NT2/D1 (cell line): Measurements from ENCODE around the gene MYH6.

ENCODE experiments used
- DNase-seq: peaks from one replicate; pipeline ENCODE4 v3.0.0-alpha.2; 2011; ENCODE audit warnings: low read depth, low spot score
- H3K27me3 ChIP-seq: 2 replicates; pipeline ENCODE4 v1.6.0; 2011; ENCODE audit warnings: mild to moderate bottlenecking; ENCODE audit not compliant: insufficient read length, insufficient read depth
- H3K36me3 ChIP-seq: 2 replicates; pipeline ENCODE4 v1.6.1; 2011; ENCODE audit warnings: mild to moderate bottlenecking, low read length, mixed read lengths; ENCODE audit not compliant: insufficient read depth, insufficient read length
- H3K4me1 ChIP-seq: 2 replicates; pipeline ENCODE4 v1.5.1; 2011; ENCODE audit not compliant: insufficient read depth, insufficient read length
- H3K4me3 ChIP-seq: 2 replicates; pipeline ENCODE4 v1.5.1; 2011; ENCODE audit warnings: low read depth; ENCODE audit not compliant: insufficient read length
- H3K9ac ChIP-seq: 2 replicates; pipeline ENCODE4 v1.6.0; 2011; ENCODE audit warnings: low read depth; ENCODE audit not compliant: insufficient read length
- H3K9me3 ChIP-seq: 2 replicates; pipeline ENCODE4 v1.5.1; 2011; ENCODE audit warnings: mild to moderate bottlenecking, low read length; ENCODE audit not compliant: insufficient read depth
- SUZ12 ChIP-seq: IDR thresholded peaks from 2 replicates; pipeline ENCODE4 v1.6.1; 2011; ENCODE audit not compliant: insufficient read length, insufficient read depth; ENCODE audit errors: extremely low read depth
- YY1 ChIP-seq: IDR thresholded peaks from 2 replicates; pipeline ENCODE4 v1.6.1; 2011; ENCODE audit not compliant: insufficient read length, insufficient read depth
- ZNF274 ChIP-seq: IDR thresholded peaks from 2 replicates; pipeline ENCODE4 v1.6.1; 2011; ENCODE audit warnings: mild to moderate bottlenecking, low read depth, low read length

Gene MYH6

GRCh38 chr14:23382731-23383440 is 25.2 kb downstream of the MYH6 start:
- DNase-seq, result no peak
- Histone ChIP-seq H3K4me3 (no peak overlapping the region), H3K9ac (no peak overlapping the region), H3K27me3 (peaks cover 9% of the 10 kb centered on the region), H3K4me1 (peaks cover 5% of the 10 kb centered on the region), H3K36me3 (peaks cover 20% of the 10 kb centered on the region), H3K9me3 (no peaks in the 10 kb centered on the region)
- TF ChIP-seq SUZ12 (no peak), YY1 (no peak), ZNF274 (no peak)

- Histone ChIP-seq H3K36me3 (peaks cover 20% of the 10 kb centered on the region), H3K4me1 (peaks cover 7% of the 10 kb centered on the region), H3K27me3 (peaks cover 14% of the 10 kb centered on the region), H3K4me3 (no peak overlapping the region), H3K9me3 (no peaks in the 10 kb centered on the region), H3K9ac (no peak overlapping the region)
- DNase-seq, result no peak
- TF ChIP-seq SUZ12 (no peak), YY1 (no peak), ZNF274 (no peak)
Observed at GRCh38 chr14:23382276-23382675, 25.8 kb downstream of the MYH6 start.

GRCh38 chr14:23381871-23382270 is 26.2 kb downstream of the MYH6 start:
- Histone ChIP-seq H3K9me3 (no peaks in the 10 kb centered on the region), H3K9ac (no peak overlapping the region), H3K4me1 (peaks cover 9% of the 10 kb centered on the region), H3K4me3 (no peak overlapping the region), H3K27me3 (peaks cover 16% of the 10 kb centered on the region), H3K36me3 (peaks cover 20% of the 10 kb centered on the region)
- no peak for DNase-seq
- no peak for TF ChIP-seq ZNF274
- no peak for TF ChIP-seq YY1
- no peak for TF ChIP-seq SUZ12

GRCh38 chr14:23380976-23381375 is 27.1 kb downstream of the MYH6 start:
- Histone ChIP-seq H3K9me3 (no peaks in the 10 kb centered on the region), H3K36me3 (peaks cover 18% of the 10 kb centered on the region), H3K4me3 (no peak overlapping the region), H3K9ac (no peak overlapping the region), H3K4me1 (peaks cover 9% of the 10 kb centered on the region), H3K27me3 (peaks cover 16% of the 10 kb centered on the region)
- DNase-seq, result no peak
- no peak for TF ChIP-seq SUZ12
- TF ChIP-seq ZNF274, result no peak
- TF ChIP-seq YY1, result no peak

- no peak for TF ChIP-seq ZNF274
- TF ChIP-seq YY1, result no peak
- no peak for TF ChIP-seq SUZ12
- H3K9ac ChIP-seq, result no peak overlapping the region
Observed at GRCh38 chr14:23380197-23380914, 27.7 kb downstream of the MYH6 start.

GRCh38 chr14:23379366-23380196 is 28.5 kb downstream of the MYH6 start:
- Histone ChIP-seq H3K4me1 (peaks cover 9% of the 10 kb centered on the region), H3K27me3 (peaks cover 16% of the 10 kb centered on the region), H3K36me3 (peaks cover 14% of the 10 kb centered on the region), H3K9me3 (no peaks in the 10 kb centered on the region), H3K9ac (no peak overlapping the region), H3K4me3 (no peak overlapping the region)
- TF ChIP-seq SUZ12 (no peak), YY1 (no peak)
- no peak for DNase-seq

More at GRCh38 chr14:23380197-23380914, 27.7 kb downstream of the MYH6 start:
- no peaks in the 10 kb centered on the region for H3K9me3 ChIP-seq
- H3K4me3 ChIP-seq, result no peak overlapping the region
- peaks cover 14% of the 10 kb centered on the region for H3K36me3 ChIP-seq
- DNase-seq, result no peak
- peaks cover 16% of the 10 kb centered on the region for H3K27me3 ChIP-seq
- H3K4me1 ChIP-seq, result peaks cover 9% of the 10 kb centered on the region

GRCh38 chr14:23378612-23379220 is 29.4 kb downstream of the MYH6 start:
- Histone ChIP-seq H3K9me3 (no peaks in the 10 kb centered on the region), H3K36me3 (peaks cover 13% of the 10 kb centered on the region), H3K4me3 (no peak overlapping the region), H3K9ac (no peak overlapping the region), H3K27me3 (peaks cover 16% of the 10 kb centered on the region), H3K4me1 (peaks cover 9% of the 10 kb centered on the region)
- TF ChIP-seq SUZ12 (no peak), ZNF274 (no peak), YY1 (no peak)
- DNase-seq, result no peak
